Effector CD8-positive, alpha-beta T cell (primary cell): ENCODE measurements around the gene TNFSF11.

Experiments used
- DNase-seq: peaks from one replicate; lab custom pipeline; 2025; lab: John Stamatoyannopoulos, UW

TNFSF11 gene

GRCh38 chr13:42611086-42611779 is 37.3 kb downstream of the TNFSF11 start:
- DNase-seq, result no peak

GRCh38 chr13:42612021-42612765 is 38.2 kb downstream of the TNFSF11 start:
- DNase-seq, result no peak

- DNase-seq, result no peak
Measured at GRCh38 chr13:42614436-42615035, 40.6 kb downstream of the TNFSF11 start.

GRCh38 chr13:42615691-42616090 is 41.7 kb downstream of the TNFSF11 start:
- no peak for DNase-seq

GRCh38 chr13:42617221-42617620 is 43.3 kb downstream of the TNFSF11 start:
- DNase-seq, result no peak

DNA sequence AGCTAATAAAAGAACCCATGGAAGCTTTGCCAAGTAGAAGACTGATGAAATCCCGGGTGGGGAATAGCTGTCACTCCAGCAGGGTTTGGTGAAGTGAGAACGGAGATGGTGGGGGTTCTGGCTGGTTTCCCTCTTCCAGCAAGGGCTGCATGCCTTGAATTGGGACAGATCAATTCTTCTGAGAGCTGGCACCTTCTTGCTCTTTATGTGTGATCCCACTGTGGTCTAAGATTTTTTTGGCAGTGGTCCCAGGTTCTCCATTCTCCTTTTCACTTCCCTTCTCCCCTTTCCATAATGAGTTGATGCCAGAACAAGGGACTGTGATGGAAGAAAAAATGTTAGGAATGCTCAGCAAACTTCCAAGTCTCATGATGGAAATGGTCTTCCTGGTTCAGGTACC is 50.0 kb downstream of the TNFSF11 start:
- no peak for DNase-seq

DNA sequence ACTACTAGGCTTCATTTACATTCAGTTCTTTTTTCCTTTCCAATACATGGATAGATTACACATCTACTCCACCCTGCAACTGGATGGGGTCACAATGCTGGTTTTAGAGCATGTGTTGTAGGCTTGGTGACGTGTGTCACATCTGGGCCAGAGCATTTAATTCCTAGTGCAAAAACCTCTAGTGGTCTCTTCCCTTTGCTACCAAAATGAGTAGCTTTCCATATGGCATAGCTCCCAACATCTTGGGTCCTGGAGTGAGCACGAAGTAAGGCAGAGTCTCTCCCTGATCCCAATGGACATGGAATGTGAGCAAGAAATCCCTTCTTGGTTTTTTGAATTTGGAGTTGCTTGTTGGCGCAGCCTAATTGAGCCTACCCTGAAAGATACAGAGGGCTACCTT is 51.7 kb downstream of the TNFSF11 start:
- no peak for DNase-seq

DNA sequence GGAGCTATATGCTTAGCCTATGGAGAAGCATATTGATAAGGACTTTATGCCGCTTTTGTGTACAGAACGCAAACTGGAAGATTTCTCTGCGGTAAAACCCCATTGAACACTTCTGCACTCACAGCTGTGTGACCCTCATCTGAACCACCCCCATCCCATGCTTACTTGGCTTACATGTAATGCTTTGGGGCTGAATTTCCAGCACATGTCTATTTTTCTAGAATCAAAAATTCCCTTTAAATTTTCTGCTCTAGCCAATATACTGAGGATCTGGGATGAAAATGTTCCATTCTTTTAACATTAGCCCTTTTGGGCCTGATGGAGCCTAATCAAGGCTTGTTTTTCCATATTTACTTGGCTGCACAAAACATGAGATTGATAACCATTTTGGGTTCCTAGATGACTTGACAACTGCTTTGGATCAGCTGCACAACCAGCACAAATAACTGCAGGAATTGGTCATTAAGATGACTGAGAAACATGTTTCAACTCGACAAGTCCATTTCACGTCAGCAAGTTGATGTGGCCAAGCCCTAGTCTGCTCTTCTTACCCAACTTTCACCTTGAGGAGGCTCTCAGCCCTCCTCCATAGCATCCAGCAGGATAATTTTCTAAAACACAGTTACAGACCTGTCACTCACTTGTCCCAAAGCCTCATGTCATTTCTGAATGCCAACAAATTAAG is 52.4 kb downstream of the TNFSF11 start:
- DNase-seq, result no peak

GRCh38 chr13:42628666-42629065 is 54.7 kb downstream of the TNFSF11 start:
- no peak for DNase-seq

- no peak for DNase-seq
Measured at GRCh38 chr13:42631181-42631580, 57.2 kb downstream of the TNFSF11 start.

GRCh38 chr13:42633495-42633894 is 59.5 kb downstream of the TNFSF11 start:
- DNase-seq, result no peak

DNA sequence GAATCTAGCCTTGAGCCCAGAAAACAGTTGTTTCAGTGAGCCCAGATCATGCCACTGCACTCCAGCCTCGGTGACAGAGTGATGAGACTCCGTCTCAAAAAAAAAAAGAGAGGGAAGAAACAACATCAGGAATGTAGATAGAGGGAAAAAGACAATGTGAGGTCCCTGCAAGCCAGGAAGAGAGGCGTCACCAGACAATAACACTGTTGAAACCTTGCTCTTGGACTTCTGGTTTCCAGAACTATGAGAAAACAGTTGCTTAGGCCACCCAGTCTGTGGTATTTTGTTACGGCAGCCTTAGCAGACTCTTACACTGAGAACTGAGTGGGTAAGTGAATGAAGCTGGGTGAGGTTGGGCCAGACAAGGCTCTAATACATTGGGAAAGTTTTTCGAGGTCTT is 64.1 kb downstream of the TNFSF11 start:
- DNase-seq, result no peak

- no peak for DNase-seq
Measured at GRCh38 chr13:42638886-42639285, 64.9 kb downstream of the TNFSF11 start.

- no peak for DNase-seq
Measured at GRCh38 chr13:42643076-42643475, 69.1 kb downstream of the TNFSF11 start.

DNA sequence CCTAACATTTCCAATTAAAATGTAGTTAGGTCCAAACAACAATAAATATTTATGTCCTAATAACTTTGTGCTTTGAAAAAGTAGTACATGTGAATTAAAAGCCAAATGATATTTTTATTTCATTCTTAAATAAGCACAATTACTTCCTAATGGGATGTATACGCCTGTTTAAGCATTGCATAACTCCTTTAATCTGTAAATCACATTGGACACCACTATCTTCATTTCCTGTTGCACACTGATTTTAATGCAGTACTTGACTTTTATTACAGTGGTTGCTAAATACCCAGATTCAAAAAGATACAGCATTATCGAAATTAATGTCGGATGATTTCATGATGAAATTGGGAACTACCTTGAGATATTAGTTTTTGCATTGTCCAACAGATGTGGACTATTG is 70.9 kb downstream of the TNFSF11 start:
- no peak for DNase-seq

- DNase-seq, result no peak
Measured at GRCh38 chr13:42645717-42646116, 71.8 kb downstream of the TNFSF11 start.

- DNase-seq, result no peak
Measured at GRCh38 chr13:42649141-42649540, 75.2 kb downstream of the TNFSF11 start.

- DNase-seq, result no peak
Measured at GRCh38 chr13:42649831-42650230, 75.9 kb downstream of the TNFSF11 start.

DNA sequence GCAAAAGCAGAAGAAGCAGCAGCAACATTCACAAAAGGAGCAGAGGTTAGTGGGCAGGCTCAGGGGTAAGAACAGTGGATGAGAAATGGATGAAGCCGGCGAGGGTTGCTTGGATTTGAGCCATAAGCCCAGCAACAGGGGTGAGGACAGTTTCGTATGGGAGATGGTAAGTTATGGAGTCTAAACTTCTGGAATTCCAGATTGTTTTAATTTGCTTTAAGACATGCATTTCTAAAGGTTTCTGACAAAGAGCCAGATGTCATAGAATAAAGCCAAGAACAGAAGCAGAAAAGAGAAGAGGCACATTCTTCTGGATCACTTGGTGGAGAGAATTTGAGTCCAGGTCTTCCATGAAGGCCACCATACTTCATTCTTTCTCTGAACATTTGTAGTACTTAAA is 76.6 kb downstream of the TNFSF11 start:
- DNase-seq, result no peak

DNA sequence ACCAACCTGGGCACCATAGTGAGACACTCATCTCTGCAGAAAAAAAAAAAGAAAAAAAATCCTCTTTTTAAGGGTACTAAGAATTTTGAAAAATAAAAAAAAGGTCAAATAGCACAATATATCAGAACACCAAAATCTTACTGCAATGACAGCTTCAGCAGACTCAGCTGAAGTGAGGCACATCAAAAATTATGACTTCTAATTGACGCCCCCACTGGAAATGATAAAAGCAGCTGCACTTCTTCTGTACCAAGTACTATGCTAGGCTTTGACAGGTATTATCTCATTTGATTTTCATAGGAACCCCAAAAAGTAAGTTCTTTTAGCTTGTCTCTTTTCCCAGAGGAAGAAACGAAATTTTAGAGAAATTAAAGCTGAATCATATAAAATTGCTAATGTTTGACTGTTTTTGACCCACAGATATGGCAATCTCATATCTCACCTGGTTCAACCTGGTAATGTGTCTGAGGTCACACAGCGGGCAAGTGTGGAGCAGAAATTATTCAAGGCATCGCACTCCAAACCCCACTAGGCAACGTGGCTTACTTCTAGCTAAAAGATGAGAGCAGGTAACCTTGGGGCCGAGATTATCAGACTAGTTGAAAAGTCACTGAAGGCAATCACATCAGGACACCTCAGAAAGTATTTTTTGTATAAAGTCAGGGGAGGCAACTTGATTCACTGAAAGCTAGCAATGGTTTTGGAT is 78.1 kb downstream of the TNFSF11 start:
- no peak for DNase-seq

GRCh38 chr13:42652642-42653415 is 78.9 kb downstream of the TNFSF11 start:
- no peak for DNase-seq
